ENCODE measurements around the gene MVB12B. TPM values are rescaled to one million over a fixed set of nuclear protein-coding genes. Genes with fewer than 3 reads are reported as not detected.

Gene MVB12B
- polyA plus RNA-seq, 1 experiment, result 4.4 TPM

DNA sequence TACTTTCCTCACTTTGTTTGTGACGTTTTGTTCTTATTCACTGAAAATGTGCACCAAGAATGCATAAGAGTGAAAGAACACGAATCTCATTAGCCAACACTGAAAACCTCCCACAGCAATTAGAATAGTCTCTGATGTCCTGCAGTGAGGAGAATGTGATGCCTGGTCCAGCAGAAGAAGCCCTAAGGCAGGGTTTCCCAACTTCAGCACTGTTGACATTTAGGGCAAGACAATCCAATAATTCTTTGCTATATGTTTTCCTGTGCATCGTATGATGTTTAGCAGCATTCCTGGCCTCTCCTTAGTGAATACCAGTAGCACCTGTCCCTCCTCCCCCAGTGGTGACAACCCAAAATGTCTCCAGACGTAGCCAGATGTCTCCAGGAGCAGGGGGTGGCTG lies 14.8 kb downstream of the MVB12B start:
- H3K9me3 ChIP-seq (ENCODE audit: control insufficient read depth, insufficient read depth, low read length), result no peaks in the 10 kb centered on the region
- no peak overlapping the region for H3K4me3 ChIP-seq (ENCODE audit: low read depth, low read length)
- DNase-seq (ENCODE audit: low read depth, low spot score), result no peak
- CTCF ChIA-PET, result interaction anchor here (0.9 kb wide), 1 partner anchor 8 kb away, joined by 3 read pairs; no protein-coding TSS in a partner anchor
- POLR2A ChIA-PET, result no interaction called here
- H3K27me3 ChIP-seq (ENCODE audit: control insufficient read depth, insufficient read depth, low read length), result no peaks in the 10 kb centered on the region
- H3K27ac ChIP-seq (ENCODE audit: low read depth, low read length), result no peak overlapping the region
- TF ChIP-seq, protein P1, sequence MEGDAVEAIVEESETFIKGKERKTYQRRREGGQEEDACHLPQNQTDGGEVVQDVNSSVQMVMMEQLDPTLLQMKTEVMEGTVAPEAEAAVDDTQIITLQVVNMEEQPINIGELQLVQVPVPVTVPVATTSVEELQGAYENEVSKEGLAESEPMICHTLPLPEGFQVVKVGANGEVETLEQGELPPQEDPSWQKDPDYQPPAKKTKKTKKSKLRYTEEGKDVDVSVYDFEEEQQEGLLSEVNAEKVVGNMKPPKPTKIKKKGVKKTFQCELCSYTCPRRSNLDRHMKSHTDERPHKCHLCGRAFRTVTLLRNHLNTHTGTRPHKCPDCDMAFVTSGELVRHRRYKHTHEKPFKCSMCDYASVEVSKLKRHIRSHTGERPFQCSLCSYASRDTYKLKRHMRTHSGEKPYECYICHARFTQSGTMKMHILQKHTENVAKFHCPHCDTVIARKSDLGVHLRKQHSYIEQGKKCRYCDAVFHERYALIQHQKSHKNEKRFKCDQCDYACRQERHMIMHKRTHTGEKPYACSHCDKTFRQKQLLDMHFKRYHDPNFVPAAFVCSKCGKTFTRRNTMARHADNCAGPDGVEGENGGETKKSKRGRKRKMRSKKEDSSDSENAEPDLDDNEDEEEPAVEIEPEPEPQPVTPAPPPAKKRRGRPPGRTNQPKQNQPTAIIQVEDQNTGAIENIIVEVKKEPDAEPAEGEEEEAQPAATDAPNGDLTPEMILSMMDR (IDR thresholded peaks at IDR 0.05; ENCODE audit: low read depth, low read length), result no peak

DNA sequence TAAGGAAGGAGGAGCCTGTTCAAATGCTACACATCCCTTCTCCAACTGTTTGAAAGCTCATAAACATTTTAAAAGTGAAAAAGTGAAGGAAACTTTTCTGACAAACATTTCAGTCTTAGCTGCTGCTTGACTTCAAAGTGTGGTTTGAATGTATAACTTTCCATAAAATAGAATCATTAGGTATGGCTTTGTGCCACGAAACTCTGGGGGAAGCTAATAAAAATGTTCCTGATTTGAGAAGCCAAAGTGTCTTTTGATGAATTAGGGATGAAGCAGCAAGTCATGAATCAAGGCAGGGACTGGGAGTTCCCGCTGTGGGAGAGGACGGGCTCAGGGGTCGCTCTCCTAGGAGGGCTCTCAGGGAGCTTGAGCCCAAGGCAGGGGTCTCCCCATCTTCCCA lies 15.3 kb downstream of the MVB12B start:
- ChIA-PET POLR2A (no interaction called here), CTCF (interaction anchor here (0.9 kb wide), 2 partner anchors 8 to 150 kb away, joined by 3 to 6 read pairs; no protein-coding TSS in a partner anchor)
- TF ChIP-seq, protein P1 (IDR thresholded peaks at IDR 0.05; ENCODE audit: low read depth, low read length), result no peak
- Histone ChIP-seq H3K27ac (ENCODE audit: low read depth, low read length) (no peak overlapping the region), H3K9me3 (ENCODE audit: control insufficient read depth, insufficient read depth, low read length) (no peaks in the 10 kb centered on the region), H3K4me3 (ENCODE audit: low read depth, low read length) (no peak overlapping the region), H3K27me3 (ENCODE audit: control insufficient read depth, insufficient read depth, low read length) (no peaks in the 10 kb centered on the region)
- DNase-seq (ENCODE audit: low read depth, low spot score), result no peak

DNA sequence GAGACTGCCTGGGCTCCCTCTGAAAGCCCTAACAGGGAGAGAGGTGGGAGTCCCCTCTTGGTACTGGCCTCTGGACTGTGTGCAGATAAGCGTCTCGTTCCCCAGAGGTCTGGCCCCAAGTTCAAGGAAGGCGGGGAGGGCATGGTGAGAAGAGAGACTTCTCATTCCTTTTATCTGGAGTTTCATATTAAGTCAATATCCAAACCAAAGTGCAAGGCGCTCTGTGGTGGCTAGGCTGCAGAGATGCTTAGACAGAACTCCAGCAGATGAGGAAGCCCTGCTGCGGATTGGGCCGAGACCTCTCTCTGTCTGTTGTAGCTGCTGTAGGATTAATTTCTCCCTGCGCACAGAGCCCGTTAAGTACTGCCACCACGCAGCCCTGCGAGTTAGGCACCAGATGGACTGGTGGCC lies 16.0 kb downstream of the MVB12B start:
- no peak overlapping the region for H3K27ac ChIP-seq (ENCODE audit: low read depth, low read length)
- CTCF ChIA-PET, result interaction anchor here (0.9 to 1.5 kb wide), 2 partner anchors 56 to 149 kb away, joined by 6 read pairs; no protein-coding TSS in a partner anchor
- H3K27me3 ChIP-seq (ENCODE audit: control insufficient read depth, insufficient read depth, low read length), result no peaks in the 10 kb centered on the region
- POLR2A ChIA-PET, result no interaction called here
- H3K4me3 ChIP-seq (ENCODE audit: low read depth, low read length), result no peak overlapping the region
- no peaks in the 10 kb centered on the region; the same call in 1 of the 2 replicates for H3K9me3 ChIP-seq (ENCODE audit: control insufficient read depth, insufficient read depth, low read length)
- TF ChIP-seq, protein P1 (IDR thresholded peaks at IDR 0.05; ENCODE audit: low read depth, low read length), result no peak
- DNase-seq (ENCODE audit: low read depth, low spot score), result no peak

DNA sequence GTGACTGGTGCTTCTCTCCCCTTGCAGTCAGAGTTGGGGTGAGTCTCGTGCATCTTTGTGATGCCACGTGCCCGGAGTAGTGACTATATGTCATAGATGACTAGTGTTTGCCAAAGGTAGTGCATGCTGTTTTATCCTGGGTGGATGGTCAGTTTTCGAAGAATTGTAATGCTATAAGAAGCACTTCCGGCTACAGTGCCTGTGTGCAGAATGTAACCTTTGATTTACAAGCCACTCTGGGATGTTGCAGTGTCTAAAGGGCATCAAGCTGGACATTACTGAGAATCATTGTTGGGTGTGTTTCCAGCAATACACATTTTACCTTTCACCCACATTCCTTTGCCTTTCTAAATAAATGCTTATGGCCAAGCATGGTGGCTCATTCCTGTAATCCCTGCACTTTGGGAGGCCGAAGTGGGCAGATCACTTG lies 16.7 kb downstream of the MVB12B start:
- POLR2A ChIA-PET, result no interaction called here
- TF ChIP-seq, protein P1 (IDR thresholded peaks at IDR 0.05; ENCODE audit: low read depth, low read length), result no peak

DNA sequence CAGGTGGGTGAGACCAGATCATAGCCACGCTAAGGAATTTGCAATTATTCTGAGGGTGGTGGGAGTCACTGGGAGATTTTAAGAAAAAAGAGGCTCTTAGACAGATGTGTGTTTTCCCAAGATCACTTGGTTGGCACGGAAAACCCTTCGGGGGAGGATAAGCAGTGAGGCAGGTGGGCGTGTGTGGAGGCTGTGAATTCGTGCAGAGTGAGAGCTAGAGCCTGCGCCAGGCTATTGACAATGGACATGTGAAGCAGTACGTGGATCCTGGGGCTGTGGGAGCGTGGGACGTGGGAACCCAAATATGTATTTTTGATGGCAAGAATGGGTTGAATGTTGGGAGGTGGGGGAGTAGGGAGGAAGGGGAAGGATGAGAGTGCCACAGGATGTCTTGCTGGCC lies 19.4 kb downstream of the MVB12B start:
- Histone ChIP-seq H3K4me3 (ENCODE audit: low read depth, low read length) (no peak overlapping the region), H3K27me3 (ENCODE audit: control insufficient read depth, insufficient read depth, low read length) (no peaks in the 10 kb centered on the region), H3K9me3 (ENCODE audit: control insufficient read depth, insufficient read depth, low read length) (no peaks in the 10 kb centered on the region; the same call in 1 of the 2 replicates), H3K27ac (ENCODE audit: low read depth, low read length) (no peak overlapping the region)
- DNase-seq (ENCODE audit: low read depth, low spot score), result no peak
- ChIA-PET POLR2A (no interaction called here), CTCF (no interaction called here)
- TF ChIP-seq, protein P1 (IDR thresholded peaks at IDR 0.05; ENCODE audit: low read depth, low read length), result no peak

More for the DNA sequence above, 16.7 kb downstream of the MVB12B start:
- H3K4me3 ChIP-seq (ENCODE audit: low read depth, low read length), result no peak overlapping the region
- no peaks in the 10 kb centered on the region for H3K27me3 ChIP-seq (ENCODE audit: control insufficient read depth, insufficient read depth, low read length)
- no peak overlapping the region for H3K27ac ChIP-seq (ENCODE audit: low read depth, low read length)
- no peak for DNase-seq (ENCODE audit: low read depth, low spot score)
- CTCF ChIA-PET, result interaction anchor here (1.5 kb wide), 1 partner anchor 56 kb away, joined by 6 read pairs; no protein-coding TSS in a partner anchor
- no peaks in the 10 kb centered on the region; the same call in 1 of the 2 replicates for H3K9me3 ChIP-seq (ENCODE audit: control insufficient read depth, insufficient read depth, low read length)

Measured in AG04450 (cell line).